Measurements from ENCODE around the gene SLC43A2.

The SLC43A2 gene

DNA sequence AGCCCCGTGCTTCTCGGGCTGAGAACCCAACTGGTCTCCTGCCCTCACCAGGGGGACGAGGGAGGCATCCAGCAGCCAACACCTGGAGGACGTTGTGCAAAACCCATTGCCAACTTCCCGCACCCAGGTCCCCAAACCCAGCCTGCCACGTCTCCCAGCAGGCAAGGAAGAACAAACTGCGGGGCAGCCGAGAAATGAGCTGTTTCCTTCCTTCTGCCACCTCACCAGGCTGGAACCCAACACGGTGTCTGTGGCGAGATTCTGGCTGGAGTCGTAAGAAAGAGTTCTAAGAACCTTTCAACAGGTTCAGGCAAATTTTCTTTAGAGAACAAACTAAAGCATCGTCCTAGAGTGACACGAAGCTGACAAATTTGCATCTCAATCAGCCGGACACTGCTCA is 3.6 kb downstream of the SLC43A2 start:
- FAIRE-seq, result no peak
- DNase-seq (ENCODE audit: insufficient read length, low spot score), result no peak

DNA sequence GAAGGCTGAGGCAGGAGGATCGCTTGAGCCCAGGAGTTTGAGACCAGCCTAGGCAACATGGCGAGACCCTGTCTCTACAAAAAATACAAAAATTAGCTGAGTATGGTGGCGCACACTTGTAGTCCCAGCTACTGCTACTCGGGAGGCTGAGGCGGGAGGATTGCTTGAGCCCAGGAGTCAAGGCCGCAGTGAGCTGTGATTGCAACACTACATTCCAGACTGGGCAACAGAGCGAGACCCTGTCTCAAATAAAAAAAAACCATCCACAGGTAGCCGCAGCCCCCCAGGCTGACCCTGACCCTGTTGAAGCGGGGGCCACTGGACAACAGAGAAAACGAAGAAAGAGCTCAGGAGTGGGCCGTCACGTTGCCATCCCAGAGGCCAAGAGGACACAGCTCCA is 4.0 kb downstream of the SLC43A2 start:
- FAIRE-seq, result no peak

GRCh38 chr17:1623057-1623630 is 5.5 kb downstream of the SLC43A2 start:
- no peak for DNase-seq (ENCODE audit: insufficient read length, low spot score)
- no peak for FAIRE-seq

More for the DNA sequence above, 4.0 kb downstream of the SLC43A2 start:
- no peak for DNase-seq (ENCODE audit: insufficient read length, low spot score)

GRCh38 chr17:1621273-1621954 is 7.2 kb downstream of the SLC43A2 start:
- FAIRE-seq, result no peak

DNA sequence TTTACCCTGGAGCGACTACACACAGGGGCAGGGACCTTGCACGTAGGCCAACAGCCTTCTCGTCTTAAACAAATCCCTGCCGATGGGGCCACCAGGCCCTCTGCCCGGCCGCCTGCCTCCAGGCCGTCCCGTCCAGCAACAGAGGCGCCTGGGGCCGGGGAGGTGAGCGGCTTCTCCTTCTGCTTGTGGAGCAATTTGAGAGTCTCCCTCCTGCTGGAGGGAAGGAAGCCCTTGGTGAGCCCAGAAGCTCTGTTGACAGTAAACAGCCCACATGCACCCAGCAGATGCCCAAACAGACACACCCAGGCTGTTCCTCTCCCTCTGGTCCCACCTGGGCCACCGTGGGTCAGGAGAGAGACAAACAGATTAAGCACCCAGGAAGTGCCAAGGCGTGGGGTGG is 8.1 kb downstream of the SLC43A2 start:
- no peak for FAIRE-seq
- DNase-seq (ENCODE audit: insufficient read length, low spot score), result no peak

More at GRCh38 chr17:1621273-1621954, 7.2 kb downstream of the SLC43A2 start:
- no peak for DNase-seq (ENCODE audit: insufficient read length, low spot score)

DNA sequence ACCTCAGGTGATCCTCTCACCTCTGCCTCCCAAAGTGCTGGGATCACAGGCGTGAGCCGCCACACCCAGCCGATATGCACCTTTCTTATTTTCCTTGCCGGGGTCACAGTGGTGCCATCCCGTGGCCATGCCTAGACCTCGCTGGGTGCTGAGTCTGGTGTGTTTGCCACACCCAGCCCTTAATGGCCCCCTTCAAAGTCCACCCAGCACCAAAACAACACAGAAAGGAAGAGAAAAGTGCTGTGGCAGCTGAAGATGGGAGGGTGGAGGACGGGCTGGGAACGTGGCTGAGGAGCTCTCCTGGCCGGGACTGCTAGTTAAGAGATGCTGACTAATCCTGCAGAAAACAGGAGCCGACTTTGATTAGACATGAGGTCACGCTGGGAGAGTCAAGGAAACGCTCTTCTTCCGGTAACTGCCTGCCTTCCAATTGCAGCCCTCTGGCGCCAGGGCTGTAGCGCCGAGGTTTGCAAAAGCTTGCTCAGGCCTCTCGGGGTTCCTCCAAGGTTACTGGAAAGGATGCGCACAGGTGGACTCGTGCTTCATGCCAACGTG is 10.9 kb downstream of the SLC43A2 start:
- FAIRE-seq, result no peak
- DNase-seq (ENCODE audit: insufficient read length, low spot score), result no peak

DNA sequence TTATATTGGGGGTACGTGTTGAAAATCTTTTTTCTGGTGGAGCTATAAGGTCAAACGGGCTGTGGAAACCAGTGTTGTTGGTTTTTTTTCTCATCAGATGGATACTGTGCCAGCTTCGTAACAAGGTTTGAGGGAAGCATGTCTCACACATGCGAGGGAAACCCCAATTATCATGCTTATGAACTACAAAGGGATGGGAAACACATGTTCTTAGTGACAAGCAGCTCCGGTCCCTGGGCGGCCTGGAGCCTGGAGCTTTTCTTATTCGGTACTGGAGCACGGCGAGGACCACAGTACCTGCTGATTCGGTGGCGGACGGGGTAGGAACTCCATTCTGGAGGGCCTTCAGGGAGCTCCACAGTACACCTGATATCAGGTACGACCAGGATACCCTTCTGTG is 12.5 kb downstream of the SLC43A2 start:
- FAIRE-seq (no peak), DNase-seq (ENCODE audit: insufficient read length, low spot score) (no peak)

DNA sequence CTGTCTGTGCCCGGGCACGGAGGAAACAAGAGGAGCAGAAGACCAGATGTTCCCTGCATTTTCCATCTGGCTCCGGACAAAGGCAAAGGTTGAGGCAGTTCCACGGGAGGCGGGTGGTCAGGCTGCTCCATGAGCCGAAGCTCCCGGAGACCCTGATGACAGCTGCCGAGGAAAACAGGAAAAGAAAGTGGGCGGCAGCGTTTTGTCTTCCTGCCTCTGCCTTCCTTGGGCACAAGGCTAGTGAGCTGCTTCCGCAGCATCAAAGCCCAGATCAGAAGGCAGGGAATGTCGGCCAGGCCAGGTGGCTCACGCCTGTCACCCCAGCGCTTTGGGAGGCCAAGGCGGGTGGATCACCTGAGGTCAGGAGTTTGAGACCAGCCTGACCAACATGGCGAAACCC is 16.2 kb downstream of the SLC43A2 start:
- DNase-seq (ENCODE audit: insufficient read length, low spot score) (no peak), FAIRE-seq (no peak)

DNA sequence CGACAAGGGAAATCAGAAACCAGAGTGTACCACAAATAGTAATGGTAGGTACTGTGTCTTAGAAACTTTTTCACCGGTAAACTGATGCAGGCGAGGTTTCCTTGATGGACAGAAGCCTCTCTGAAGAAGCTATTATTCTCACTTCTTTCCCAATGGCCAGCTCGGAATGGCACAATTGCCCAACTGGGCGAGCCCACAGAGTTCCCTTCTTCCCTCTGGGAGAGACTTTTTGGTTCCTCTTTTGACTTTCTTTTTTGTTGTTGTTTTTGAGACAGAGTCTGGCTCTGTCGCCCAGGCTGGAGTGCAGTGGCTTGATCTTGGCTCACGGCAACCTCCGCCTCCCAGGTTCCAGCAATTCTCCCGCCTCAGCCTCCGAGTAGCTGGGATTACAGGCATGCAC is 16.9 kb downstream of the SLC43A2 start:
- FAIRE-seq (no peak), DNase-seq (ENCODE audit: insufficient read length, low spot score) (no peak)

DNA sequence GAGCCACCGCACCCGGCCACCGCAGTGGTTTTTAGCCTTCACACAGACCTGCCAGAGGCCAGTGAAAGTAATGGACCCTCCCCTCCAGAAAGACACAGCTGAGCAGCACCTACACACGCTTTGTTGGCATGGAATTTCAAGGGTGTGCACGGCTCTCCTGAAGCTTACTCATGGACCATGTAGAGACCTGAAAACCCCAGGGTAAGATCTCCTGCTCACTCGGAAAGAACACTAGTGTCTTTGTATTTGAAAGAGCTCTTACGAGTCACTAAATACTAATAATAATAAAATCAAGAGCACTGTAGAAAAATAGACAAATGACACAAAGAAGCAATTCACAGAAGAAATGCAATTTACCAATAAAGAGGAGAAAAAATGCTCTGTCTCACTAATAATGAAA is 20.0 kb downstream of the SLC43A2 start:
- FAIRE-seq, result no peak

DNA sequence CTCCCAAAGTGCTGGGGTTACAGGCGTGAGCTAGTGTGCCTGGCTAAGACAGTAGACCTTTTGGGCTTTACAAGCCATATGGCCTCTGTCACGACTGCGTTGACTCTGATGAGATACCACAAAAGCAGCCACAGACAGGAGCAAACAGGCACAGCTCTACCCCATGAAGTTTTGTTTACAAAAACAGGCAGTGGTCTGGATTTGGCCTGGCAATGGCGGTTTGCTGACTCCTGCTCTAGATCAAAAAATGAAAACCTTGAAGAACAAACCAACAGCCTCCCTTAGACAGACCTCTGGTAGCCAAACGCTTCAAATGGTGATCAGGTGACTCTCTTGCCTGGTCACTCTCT is 20.7 kb downstream of the SLC43A2 start:
- DNase-seq (ENCODE audit: insufficient read length, low spot score) (no peak), FAIRE-seq (no peak)

More for the DNA sequence above, 20.0 kb downstream of the SLC43A2 start:
- DNase-seq (ENCODE audit: insufficient read length, low spot score), result no peak

DNA sequence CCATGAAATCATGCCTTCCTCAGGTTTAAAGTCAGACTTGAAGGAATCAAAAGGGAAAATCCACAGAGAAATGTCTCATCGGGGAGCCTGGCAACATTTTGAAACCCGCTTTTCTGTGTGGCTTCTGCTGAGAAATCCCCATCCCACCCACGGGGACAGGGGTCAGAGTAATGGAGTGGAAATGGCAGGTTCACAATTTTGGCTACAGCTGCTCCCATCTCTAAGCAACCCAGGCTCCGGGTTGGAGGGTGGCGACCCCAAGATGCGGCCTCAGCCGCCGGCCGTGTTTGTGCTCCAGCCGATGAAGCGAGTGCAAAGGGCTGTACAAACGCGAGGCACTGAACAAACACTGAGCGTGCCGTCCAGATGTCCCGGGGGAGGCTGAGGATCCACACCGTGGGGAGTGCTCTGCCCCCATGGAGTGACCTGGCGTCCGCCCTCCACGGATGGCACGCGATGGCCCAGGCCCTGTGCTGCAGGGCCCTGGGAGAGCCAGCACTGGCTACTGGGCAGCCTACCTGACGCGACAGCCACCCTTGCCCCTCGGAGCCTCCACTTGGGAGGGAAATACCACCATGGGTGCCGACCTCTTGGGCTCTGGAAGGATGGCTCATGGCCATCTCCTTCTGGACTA is 22.2 kb downstream of the SLC43A2 start:
- FAIRE-seq, result peak; percentile 44
- no peak for DNase-seq (ENCODE audit: insufficient read length, low spot score)

GRCh38 chr17:1605681-1606351 is 22.8 kb downstream of the SLC43A2 start:
- FAIRE-seq, result no peak

GRCh38 chr17:1604831-1605528 is 23.7 kb downstream of the SLC43A2 start:
- DNase-seq (ENCODE audit: insufficient read length, low spot score) (no peak), FAIRE-seq (no peak)

More at GRCh38 chr17:1605681-1606351, 22.8 kb downstream of the SLC43A2 start:
- DNase-seq (ENCODE audit: insufficient read length, low spot score), result no peak

GRCh38 chr17:1601571-1601970 is 27.1 kb downstream of the SLC43A2 start:
- DNase-seq (ENCODE audit: insufficient read length, low spot score) (no peak), FAIRE-seq (no peak)

- no peak for FAIRE-seq
- DNase-seq (ENCODE audit: insufficient read length, low spot score), result no peak
Observed at GRCh38 chr17:1598399-1599095, 30.1 kb downstream of the SLC43A2 start.

GRCh38 chr17:1597861-1598342 is 30.7 kb downstream of the SLC43A2 start:
- no peak for DNase-seq (ENCODE audit: insufficient read length, low spot score)
- no peak for FAIRE-seq

- DNase-seq (ENCODE audit: insufficient read length, low spot score) (no peak), FAIRE-seq (no peak)
Observed at GRCh38 chr17:1593630-1593931, 35.1 kb downstream of the SLC43A2 start.

DNA sequence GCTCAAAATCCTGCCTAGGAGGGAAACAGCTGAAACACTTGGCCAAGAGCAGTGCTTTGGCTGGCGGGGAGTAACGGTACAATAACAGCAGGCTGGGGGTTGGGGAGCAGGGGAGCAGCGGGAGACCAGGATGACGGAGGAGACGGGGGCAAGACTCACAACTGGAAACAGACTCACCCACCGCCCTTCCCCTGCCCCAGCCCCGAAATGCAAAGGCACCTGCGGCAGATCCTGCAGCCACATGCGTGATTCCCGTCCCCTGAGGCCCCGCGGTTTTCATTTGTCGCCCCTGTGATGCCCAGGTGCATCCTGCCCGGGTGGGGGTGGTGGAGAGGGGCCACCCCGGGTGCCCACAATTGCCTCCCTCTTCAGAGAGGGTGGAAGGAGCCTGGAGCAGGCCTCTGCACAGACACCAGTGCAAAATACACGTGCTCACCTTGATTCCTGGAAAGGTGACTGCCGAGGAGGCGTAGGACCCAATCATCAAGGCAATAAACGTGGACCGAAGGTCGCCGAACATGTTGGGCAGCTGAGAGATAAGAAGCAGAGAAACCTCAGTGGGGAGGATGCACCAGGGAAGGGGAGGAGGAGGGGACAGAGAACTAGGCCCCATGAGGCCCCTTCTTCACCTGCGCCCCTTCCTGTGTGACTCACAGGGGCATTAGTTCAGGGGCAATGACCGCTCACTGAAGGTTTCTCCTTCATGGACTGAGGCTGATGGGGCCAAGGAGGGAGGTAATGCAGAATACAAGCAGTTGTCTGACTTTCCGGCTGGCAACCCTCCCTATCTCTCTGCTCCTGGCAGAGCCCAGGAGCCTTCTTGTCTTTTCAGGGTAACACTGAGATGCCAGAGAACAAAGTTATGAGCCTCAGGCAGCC is 35.6 kb downstream of the SLC43A2 start:
- DNase-seq (ENCODE audit: insufficient read length, low spot score), result peak; percentile 78
- FAIRE-seq, result peak; percentile 98

Measured in GM19239 (cell line).